Esophagus muscularis mucosa (tissue), 4 donors: ENCODE measurements around the gene CABCOCO1. TPM values are rescaled to one million over a fixed set of nuclear protein-coding genes. Genes with fewer than 3 reads are reported as not detected.

ENCODE experiments used
- DNase-seq: peaks from one replicate; pipeline ENCODE4 v3.0.0-alpha.2; 2017; ENCODE audit errors: extremely low spot score
- H3K27ac ChIP-seq, 4 donors: fragments of 200-600 bp; sonication (generic); replicated peaks in 1 of 4; 1 replicate in 3 of 4; 2 replicates in 1 of 4; pipeline ENCODE4 v1.5.1; 2016 to 2019; ENCODE audit warnings: mild to moderate bottlenecking in 1 of 4
- H3K27me3 ChIP-seq, 4 donors: fragments of 200-600 bp; sonication (generic); one replicate each; pipeline versions ENCODE4 v1.5.1 to v1.6.0; 2016 to 2019
- H3K36me3 ChIP-seq, 4 donors: fragments of 200-600 bp; sonication (generic); one replicate each; pipeline ENCODE4 v1.5.1; 2016 to 2019
- H3K4me1 ChIP-seq, 4 donors: fragments of 200-600 bp; sonication (generic); one replicate each; pipeline ENCODE4 v1.5.1; 2016 to 2019
- H3K4me3 ChIP-seq, 4 donors: fragments of 200-600 bp; sonication (generic); 1 replicate in 2 of 4; 2 replicates in 2 of 4; pipeline ENCODE4 v1.5.1; 2016 to 2019; ENCODE audit warnings: mild to moderate bottlenecking in 4 of 4, moderate library complexity in 1 of 4
- H3K9me3 ChIP-seq, 4 donors: fragments of 200-600 bp; sonication (generic); 1 replicate in 3 of 4; 2 replicates in 1 of 4; pipeline ENCODE4 v1.5.1; 2016 to 2019
- CTCF ChIP-seq, 3 experiments: fragments of 200-600 bp in 2 of 3; fragments of 450-650 bp in 1 of 3; sonication (generic) in 2 of 3; IDR thresholded peaks; one replicate each; pipeline ENCODE4 v1.5.1; 2017 to 2019; ENCODE audit warnings: antibody characterized with exemption in 3 of 3, mild to moderate bottlenecking in 2 of 3, moderate library complexity in 1 of 3
- EP300 ChIP-seq: sonication (generic); formaldehyde crosslinking; IDR thresholded peaks from one replicate; pipeline ENCODE4 v1.6.1; 2017; ENCODE audit warnings: antibody characterized with exemption
- POLR2A ChIP-seq: fragments of 450-650 bp; IDR thresholded peaks from one replicate; pipeline ENCODE4 v1.6.1; 2017; ENCODE audit warnings: antibody characterized with exemption, moderate library complexity, mild to moderate bottlenecking, low read depth
- POLR2AphosphoS5 ChIP-seq, 2 donors: sonication (generic); formaldehyde crosslinking; IDR thresholded peaks; one replicate each; pipeline ENCODE4 v1.6.1; 2017; ENCODE audit warnings: antibody characterized with exemption in 2 of 2
- WGBS: methylation state at CpG from one replicate; pipeline ENCODE4 v1.1.5; 2018; 5-methylcytosine and 5-hydroxymethylcytosine counted together
- intact Hi-C: fragments of 100-400 bp; cut with DNase I; formaldehyde crosslinking; loops from one replicate; pipeline ENCODE4 v1.15.1; 2023
- total RNA-seq, 4 donors: library from RNA; depleted of rRNA; stranded (reverse); fragments of >200 nt; gene quantifications; one replicate each; pipeline versions ENCODE4 v1.1.0 to v1.2.1, GENCODE V29; 2016

CABCOCO1 gene
- total RNA-seq, 4 donors from 2014 or later: 0.83 to 2.7 (median 1.8) TPM

DNA sequence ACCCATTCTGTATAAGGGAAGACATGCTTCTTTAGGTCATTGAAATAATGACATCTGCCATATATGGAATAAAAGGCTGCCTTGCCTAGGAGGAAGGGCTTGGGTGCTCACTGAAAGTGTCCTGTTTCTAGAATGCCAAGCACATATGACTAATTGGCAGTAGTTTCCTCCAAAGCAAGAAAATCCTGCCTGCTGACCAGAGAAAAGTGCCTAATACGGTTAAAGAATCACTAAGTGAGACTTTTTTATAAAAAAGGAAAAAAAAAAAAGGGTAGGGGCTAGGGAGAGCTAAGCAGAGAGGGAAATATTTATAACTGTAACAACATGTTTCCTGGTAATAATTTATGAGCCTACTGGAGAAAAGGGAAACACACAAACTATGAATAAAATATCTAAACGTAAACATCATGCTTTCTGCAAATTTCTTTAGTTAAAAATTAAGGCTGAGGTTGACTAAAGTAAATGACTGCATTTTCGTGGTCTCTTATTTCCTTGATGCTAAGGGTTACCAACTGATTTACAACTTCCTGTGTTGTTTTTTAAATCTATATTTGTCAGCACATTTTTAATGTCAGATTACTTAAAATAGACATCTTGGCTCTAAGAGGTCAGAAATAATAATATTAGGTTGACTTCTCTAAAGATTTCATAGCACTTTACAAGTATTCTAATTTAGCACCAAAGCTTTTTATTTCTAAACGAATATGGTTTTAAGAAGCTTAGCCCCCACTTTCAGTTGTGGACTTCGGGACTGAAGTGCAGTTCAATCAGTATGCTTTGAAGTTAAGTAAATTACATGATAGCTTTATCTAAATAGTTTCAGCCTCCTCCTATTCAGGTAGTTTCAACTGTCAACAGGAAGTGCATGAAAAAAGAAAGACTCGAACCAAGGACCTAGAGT, 89.6 kb downstream of the CABCOCO1 start:
- WGBS: 67% methylated on average over 6 of the region's 6 CpGs
- TF ChIP-seq POLR2AphosphoS5 (IDR thresholded peaks at IDR 0.05) (no peak), EP300 (no peak), POLR2A (no peak), CTCF (IDR thresholded peaks at IDR 0.05) (no peak)
- Histone ChIP-seq H3K4me1 (peaks cover 0 to 47% (median 40%) of the 10 kb centered on the region in 4 donors), H3K4me3 (no peak overlapping the region), H3K27me3 (no peaks in the 10 kb centered on the region), H3K9me3 (no peaks in the 10 kb centered on the region), H3K36me3 (no peaks in the 10 kb centered on the region), H3K27ac (no peak overlapping the region)
- no peak for DNase-seq
- intact Hi-C loops: loop anchor here (5.0 kb wide), 1 partner anchor 495 kb away; no protein-coding TSS in a partner anchor

DNA sequence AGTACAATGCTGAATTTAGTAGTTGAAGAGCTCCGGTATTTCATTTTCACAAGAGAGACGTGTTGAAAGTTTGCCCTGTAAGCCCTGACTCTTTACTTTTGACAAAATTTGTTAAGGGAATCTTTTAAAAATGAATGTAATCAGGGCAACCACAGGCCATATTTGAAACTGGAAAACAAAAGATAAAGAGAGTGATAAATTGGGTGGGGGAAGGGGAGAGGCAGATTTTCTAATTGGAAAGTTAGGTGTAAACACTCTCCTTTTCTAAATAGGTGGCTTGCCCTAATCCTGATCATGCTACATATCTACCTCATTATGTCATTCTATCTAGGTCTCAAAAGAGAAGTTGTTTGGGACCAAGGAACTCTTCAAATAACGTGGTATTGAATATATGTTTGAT, 90.7 kb downstream of the CABCOCO1 start:
- WGBS: 95% methylated on average over 3 of the region's 3 CpGs
- Histone ChIP-seq H3K36me3 (no peaks in the 10 kb centered on the region), H3K27me3 (no peaks in the 10 kb centered on the region), H3K9me3 (no peaks in the 10 kb centered on the region), H3K4me3 (no peak overlapping the region), H3K27ac (no peak overlapping the region), H3K4me1 (peaks cover 0 to 47% (median 43%) of the 10 kb centered on the region in 4 donors)
- DNase-seq: no peak
- TF ChIP-seq POLR2AphosphoS5 (IDR thresholded peaks at IDR 0.05) (no peak), CTCF (IDR thresholded peaks at IDR 0.05) (no peak), POLR2A (no peak), EP300 (no peak)
- intact Hi-C loops: loop anchor here (5.0 kb wide), 1 partner anchor 494 kb away; no protein-coding TSS in a partner anchor

GRCh38 chr10:61754587-61755550, 92.1 kb downstream of the CABCOCO1 start:
- H3K27ac ChIP-seq: no peak overlapping the region
- H3K4me3 ChIP-seq: no peak overlapping the region
- H3K4me1 ChIP-seq: peaks cover 0 to 38% (median 33%) of the 10 kb centered on the region in 4 donors
- no peaks in the 10 kb centered on the region for H3K27me3 ChIP-seq
- 37% methylated on average over 4 of the region's 4 CpGs for WGBS
- intact Hi-C loops: loop anchor here (5.0 kb wide), 1 partner anchor 492 kb away; no protein-coding TSS in a partner anchor
- DNase-seq: no peak
- TF ChIP-seq CTCF (IDR thresholded peaks at IDR 0.05): no peak
- no peak for TF ChIP-seq POLR2AphosphoS5 (IDR thresholded peaks at IDR 0.05)
- no peak for TF ChIP-seq EP300
- TF ChIP-seq POLR2A: no peak
- H3K9me3 ChIP-seq: no peaks in the 10 kb centered on the region
- no peaks in the 10 kb centered on the region for H3K36me3 ChIP-seq

DNA sequence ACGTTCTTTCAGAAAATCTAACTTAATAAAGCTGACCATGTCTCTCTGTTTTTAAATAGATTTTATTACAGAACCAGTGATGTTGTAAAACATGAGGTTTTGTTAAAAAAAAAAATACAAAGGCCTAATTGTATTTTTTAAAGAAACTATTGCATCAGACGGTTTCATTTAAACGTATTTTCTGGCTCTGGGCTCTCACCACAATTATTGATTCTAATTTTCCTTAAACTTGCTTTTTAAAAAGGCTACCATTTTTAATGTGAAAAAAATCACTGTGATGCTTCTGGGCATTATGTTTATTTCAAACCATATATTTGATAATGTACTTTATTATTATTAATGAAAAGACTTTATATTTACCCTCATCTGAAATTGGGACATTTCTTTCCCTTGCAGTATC, 94.3 kb downstream of the CABCOCO1 start:
- Histone ChIP-seq H3K27ac (no peak overlapping the region), H3K9me3 (no peaks in the 10 kb centered on the region), H3K36me3 (no peaks in the 10 kb centered on the region), H3K27me3 (no peaks in the 10 kb centered on the region), H3K4me1 (peaks cover 0 to 39% (median 28%) of the 10 kb centered on the region in 4 donors), H3K4me3 (no peak overlapping the region)
- DNase-seq: no peak
- WGBS: 90% methylated on average over 3 of the region's 3 CpGs
- TF ChIP-seq EP300 (no peak), POLR2A (no peak), POLR2AphosphoS5 (IDR thresholded peaks at IDR 0.05) (no peak), CTCF (IDR thresholded peaks at IDR 0.05) (no peak)
- intact Hi-C loops: no loop called here
